HG03280 (cell line): ENCODE results near the gene LAP3.
"Not testable (repeated sequence)": the region's sequence is repeated elsewhere in the genome, so short reads cannot be mapped to it uniquely, and the experiment has no call there.

Experiments used
- ATAC-seq: cut with Tn5 transposase; IDR thresholded peaks from one replicate; pipeline ENCODE4 v1.9.1; 2021; ENCODE audit warnings: mild to moderate bottlenecking, moderate library complexity; ENCODE audit not compliant: unreplicated experiment

LAP3 gene

GRCh38 chr4:17561195-17561909 lies 15.6 kb upstream of the LAP3 start:
- ATAC-seq = no peak

DNA sequence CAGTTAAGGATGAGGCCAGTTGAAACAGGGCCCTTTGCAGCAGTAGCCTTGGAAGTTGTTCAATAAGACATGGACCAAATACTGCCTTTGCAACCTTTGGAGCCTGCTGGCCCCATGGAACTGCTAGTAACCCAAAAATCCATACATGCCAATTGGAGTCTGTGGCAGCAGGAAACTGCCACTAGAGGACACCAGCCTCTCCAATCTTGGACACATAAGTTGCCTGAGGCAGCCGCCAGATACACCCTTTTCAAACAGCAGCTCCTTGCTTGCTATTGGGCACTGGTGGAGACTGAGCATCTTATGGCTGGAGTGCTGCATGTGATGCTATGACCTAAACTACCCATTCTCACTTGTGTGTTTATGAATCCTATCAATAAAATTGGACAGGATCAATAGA lies 14.8 kb upstream of the LAP3 start:
- ATAC-seq = no peak

DNA sequence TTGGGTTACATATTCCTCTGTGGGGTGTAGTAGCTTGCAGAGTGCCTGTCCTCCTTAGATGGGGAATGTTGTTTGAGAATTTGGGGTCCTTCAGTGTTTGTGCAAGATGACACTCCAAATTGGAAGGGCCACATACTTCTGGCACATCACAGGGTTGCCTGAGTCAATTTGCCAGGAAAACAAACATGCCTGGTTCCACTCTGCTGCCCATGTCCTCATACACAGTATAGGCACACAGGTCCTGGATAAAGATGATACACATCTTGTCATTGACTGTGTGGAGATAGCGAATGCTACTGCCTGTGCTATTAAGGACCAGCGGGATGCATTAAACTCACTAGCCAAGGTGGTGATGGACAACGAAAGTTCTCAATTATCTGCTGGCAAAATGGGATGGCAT lies 11.2 kb upstream of the LAP3 start:
- ATAC-seq = no peak

GRCh38 chr4:17567271-17567670 lies 9.7 kb upstream of the LAP3 start:
- ATAC-seq = no peak

GRCh38 chr4:17574206-17574605 lies 2.8 kb upstream of the LAP3 start:
- ATAC-seq = no peak

DNA sequence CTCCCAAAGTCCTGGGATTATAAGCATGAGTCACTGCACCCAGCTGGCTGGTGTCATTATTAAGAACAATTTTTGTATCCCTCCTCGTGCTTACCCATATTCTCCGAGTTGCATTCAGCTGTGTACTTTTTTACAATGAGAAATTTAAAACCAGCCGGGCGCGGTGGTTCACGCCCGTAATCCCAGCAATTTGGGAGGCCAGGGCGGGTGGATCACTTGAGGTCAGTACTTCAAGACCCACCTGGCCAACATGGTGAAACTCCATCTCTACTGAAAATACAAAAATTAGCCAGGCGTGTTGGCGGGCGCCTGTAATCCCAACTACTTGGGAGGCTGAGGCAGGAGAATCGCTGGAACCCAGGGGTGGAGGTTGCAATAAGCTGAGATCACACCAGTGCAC lies 1.8 kb upstream of the LAP3 start:
- ATAC-seq = not testable (repeated sequence)

- peak; percentile 6 for ATAC-seq
Observed at GRCh38 chr4:17577665-17578481, 875 bp downstream of the LAP3 start.

DNA sequence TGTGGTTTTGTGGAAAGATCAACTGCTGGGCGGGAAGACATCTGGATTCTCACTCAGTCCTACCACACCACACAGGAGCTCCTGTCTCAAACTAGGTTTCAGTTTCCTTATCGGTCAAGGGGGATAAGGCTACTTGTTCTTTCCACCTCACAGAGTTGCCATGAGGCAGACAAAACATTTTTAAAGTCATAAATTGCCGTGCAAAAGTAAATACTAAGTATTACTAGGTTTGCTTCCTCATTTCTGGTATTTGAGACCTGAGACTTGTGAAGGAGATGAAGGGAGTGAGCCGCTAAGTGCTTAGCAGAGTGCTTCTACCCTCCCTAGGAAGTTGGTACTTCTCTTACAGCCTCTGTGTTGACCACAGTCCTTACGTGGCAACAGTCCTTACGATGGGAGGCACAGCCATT lies 1.5 kb downstream of the LAP3 start:
- peak; percentile 25 for ATAC-seq

DNA sequence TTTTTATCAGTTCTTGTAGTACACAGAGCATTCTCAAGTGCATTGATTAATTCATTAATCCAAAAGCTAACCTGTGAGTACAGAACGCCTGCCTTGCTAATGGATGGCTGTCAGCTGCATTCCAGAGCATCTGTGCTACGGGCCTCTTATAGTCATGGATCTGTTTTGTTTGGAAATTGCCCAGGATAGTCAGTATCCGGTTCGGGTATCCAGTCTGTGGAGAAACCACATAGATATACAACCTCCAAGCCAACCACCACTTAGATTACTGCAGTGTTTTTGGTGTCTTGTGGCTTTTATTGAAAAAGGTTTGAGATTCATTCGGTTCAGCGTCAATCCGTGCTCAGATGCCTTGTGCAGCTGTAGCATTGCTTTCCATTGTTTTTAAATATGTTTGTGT lies 4.0 kb downstream of the LAP3 start:
- ATAC-seq = no peak

GRCh38 chr4:17583276-17583675 lies 6.3 kb downstream of the LAP3 start:
- no peak for ATAC-seq

DNA sequence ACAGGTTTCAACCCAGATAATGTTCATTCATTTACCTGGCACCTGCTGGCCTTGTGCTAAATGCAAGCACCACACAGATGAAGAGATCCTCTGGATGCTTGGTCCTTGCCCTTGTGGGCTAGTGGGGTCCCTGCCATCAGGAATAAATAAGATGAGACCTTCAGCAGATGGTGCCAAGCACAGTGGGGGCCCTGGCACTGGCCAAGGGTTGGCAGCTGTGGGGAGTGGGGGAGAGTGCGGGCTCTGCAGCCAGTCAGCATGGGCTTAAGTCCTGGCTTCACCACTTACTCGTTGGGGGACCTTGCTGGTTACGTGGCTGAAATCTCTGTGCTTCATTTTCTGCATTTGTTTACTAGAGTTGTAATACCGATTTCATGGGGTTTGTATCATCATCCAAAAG lies 6.9 kb downstream of the LAP3 start:
- ATAC-seq = no peak

- ATAC-seq = no peak
Observed at GRCh38 chr4:17584521-17585213, 7.7 kb downstream of the LAP3 start.

DNA sequence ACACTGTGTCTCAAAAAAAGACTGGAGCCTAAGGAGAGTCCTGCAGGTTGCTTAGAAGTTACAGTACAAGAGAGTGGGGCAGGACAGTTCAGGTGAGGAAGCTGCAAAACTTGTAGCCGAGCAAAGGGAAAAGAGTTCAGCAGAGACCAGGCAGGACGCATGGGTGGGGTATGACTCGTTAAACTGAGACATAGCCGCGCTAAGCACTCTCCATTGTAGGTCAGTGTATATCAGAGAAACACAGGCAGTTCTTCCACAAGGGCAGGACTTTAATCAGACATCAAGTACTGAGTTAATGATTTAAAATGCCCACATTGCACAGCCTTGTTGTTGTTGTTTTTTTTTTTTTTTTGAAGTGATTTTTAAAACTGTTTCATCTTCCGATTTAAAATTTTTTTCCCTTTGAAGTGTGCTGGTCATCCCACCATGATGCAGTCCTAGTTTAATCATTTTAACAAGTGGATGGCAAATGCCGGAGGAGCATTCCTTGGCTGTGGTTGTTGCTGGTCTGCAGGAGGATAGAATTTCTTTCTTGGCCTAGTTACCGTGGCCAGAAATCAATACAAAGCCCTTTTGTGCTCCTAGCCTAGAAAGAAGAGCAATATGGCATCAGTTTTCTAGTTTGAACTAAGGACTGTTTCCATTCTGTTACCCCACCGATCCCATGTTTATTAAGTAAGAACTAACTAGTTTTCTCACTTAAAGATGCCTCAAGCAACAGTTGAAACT lies 10.3 kb downstream of the LAP3 start:
- ATAC-seq = no peak

DNA sequence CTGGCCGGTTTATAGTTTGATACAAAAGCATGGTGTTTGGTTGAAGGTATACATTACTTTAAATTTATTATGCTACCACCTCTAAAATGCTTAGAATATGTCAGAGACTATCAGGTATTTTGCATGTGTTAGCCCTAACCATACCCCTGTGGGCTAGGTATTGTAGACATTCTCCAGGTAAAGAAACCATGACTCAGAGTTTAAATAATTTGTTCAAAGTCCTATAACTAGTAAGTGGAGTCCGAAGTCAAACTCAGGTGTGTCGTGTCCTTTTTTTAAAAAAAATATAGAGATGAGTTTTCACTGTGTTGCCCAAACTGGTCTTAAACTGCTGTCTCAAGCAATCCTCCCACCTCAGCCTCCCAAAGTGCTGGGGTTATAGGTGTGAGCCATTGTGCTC lies 12.4 kb downstream of the LAP3 start:
- ATAC-seq = no peak

GRCh38 chr4:17595471-17596005 lies 18.5 kb downstream of the LAP3 start:
- ATAC-seq = peak; percentile 72

- no peak for ATAC-seq
Observed at GRCh38 chr4:17597517-17597916, 20.5 kb downstream of the LAP3 start.

- ATAC-seq = no peak
Observed at GRCh38 chr4:17599826-17600225, 22.8 kb downstream of the LAP3 start.

GRCh38 chr4:17605236-17605635 lies 28.2 kb downstream of the LAP3 start:
- ATAC-seq = no peak

- ATAC-seq = peak; percentile 52
Observed at GRCh38 chr4:17613761-17614415, 36.9 kb downstream of the LAP3 start.
